ENCODE results near the gene NT5C3A. TPM values are rescaled to one million over a fixed set of nuclear protein-coding genes. Genes with fewer than 3 reads are reported as not detected.
A peak's percentile ranks its signal among the peaks of the same experiment; 100 is the strongest.

Gene NT5C3A
- total RNA-seq, 1 experiment from 2014 or later = 35.0 TPM

GRCh38 chr7:33040803-33041516, 21.6 kb downstream of the NT5C3A start:
- Histone ChIP-seq H3K79me2 (ENCODE audit: low read length) (peaks cover 95% of the 10 kb centered on the region), H2AFZ (ENCODE audit: low read length) (no peak overlapping the region), H3K4me1 (ENCODE audit: insufficient read depth, low read length) (peaks cover 67% of the 10 kb centered on the region), H4K20me1 (ENCODE audit: low read length) (peaks cover 6% of the 10 kb centered on the region; the same call in 1 of the 2 replicates), H3K9me2 (replicated peaks; ENCODE audit: low read length) (no peaks in the 10 kb centered on the region), H3K9ac (ENCODE audit: low read length) (peak overlapping the region; percentile 15; the same call in 1 of the 2 replicates), H3K4me2 (ENCODE audit: low read length) (peak overlapping the region; percentile 90), H3F3A (ENCODE audit: low read length, unreplicated experiment) (no peaks in the 10 kb centered on the region), H3K9me3 (ENCODE audit: low read length) (no peaks in the 10 kb centered on the region), H3K27ac (ENCODE audit: low read length) (peak overlapping the region; percentile 40), H3K4me3 (ENCODE audit: low read length) (peak overlapping the region; percentile 53), H3K27me3 (ENCODE audit: low read length) (no peaks in the 10 kb centered on the region), H3K36me3 (ENCODE audit: low read depth, low read length) (no peaks in the 10 kb centered on the region)
- POLR2A ChIA-PET (ENCODE audit: unreplicated experiment) = interaction anchor here (0.6 kb wide), 1 partner anchor 242 kb away, joined by 3 read pairs; no protein-coding TSS in a partner anchor
- intact Hi-C loops (cut with micrococcal nuclease) = loop anchor here (5.0 to 10.0 kb wide), 2 partner anchors 149 to 546 kb away; partner anchors contain the start of genes AVL9, KBTBD2 and LSM5
- TF ChIP-seq EZH2 (IDR thresholded peaks at IDR 0.05; ENCODE audit: low read length, unreplicated experiment) = no peak
- TF ChIP-seq CTCF (conservative IDR thresholded peaks at IDR 0.05; ENCODE audit: low read depth, low read length) = no peak
- no peak for TF ChIP-seq EZH2phosphoT487 (IDR thresholded peaks at IDR 0.05; ENCODE audit: borderline replicate concordance, low read length)
- peak; percentile 86 for DNase-seq
- peak; percentile 96 for ATAC-seq
- BruUV-seq (replicated peaks) = TSS peak; percentile 75
- CTCF ChIA-PET = interaction anchor here (0.6 to 0.7 kb wide), 2 partner anchors 157 to 240 kb away, joined by 3 to 4 read pairs; no protein-coding TSS in a partner anchor

- ATAC-seq = no peak
- TF ChIP-seq CTCF (conservative IDR thresholded peaks at IDR 0.05; ENCODE audit: low read depth, low read length) = no peak
- no peak for TF ChIP-seq EZH2phosphoT487 (IDR thresholded peaks at IDR 0.05; ENCODE audit: borderline replicate concordance, low read length)
- TF ChIP-seq EZH2 (IDR thresholded peaks at IDR 0.05; ENCODE audit: low read length, unreplicated experiment) = no peak
- no peak for DNase-seq
- ChIA-PET POLR2A (ENCODE audit: unreplicated experiment) (no interaction called here), CTCF (no interaction called here)
- Histone ChIP-seq H3K4me3 (ENCODE audit: low read length) (peak overlapping the region; percentile 62), H3K9me3 (ENCODE audit: low read length) (no peaks in the 10 kb centered on the region), H3K27me3 (ENCODE audit: low read length) (no peaks in the 10 kb centered on the region), H3K9ac (ENCODE audit: low read length) (peak overlapping the region; percentile 31; the same call in 1 of the 2 replicates), H4K20me1 (ENCODE audit: low read length) (peaks cover 5% of the 10 kb centered on the region; the same call in 1 of the 2 replicates), H3K4me1 (ENCODE audit: insufficient read depth, low read length) (peaks cover 74% of the 10 kb centered on the region), H2AFZ (ENCODE audit: low read length) (no peak overlapping the region), H3K4me2 (ENCODE audit: low read length) (peak overlapping the region; percentile 90), H3K27ac (ENCODE audit: low read length) (no peak overlapping the region), H3F3A (ENCODE audit: low read length, unreplicated experiment) (no peaks in the 10 kb centered on the region), H3K79me2 (ENCODE audit: low read length) (peaks cover 93% of the 10 kb centered on the region), H3K36me3 (ENCODE audit: low read depth, low read length) (no peaks in the 10 kb centered on the region), H3K9me2 (replicated peaks; ENCODE audit: low read length) (no peaks in the 10 kb centered on the region)
- intact Hi-C loops (cut with micrococcal nuclease) = loop anchor here (5.0 to 10.0 kb wide), 2 partner anchors 148 to 545 kb away; partner anchors contain the start of genes AVL9, KBTBD2 and LSM5
- BruUV-seq (replicated peaks) = no TSS peak
These were observed 22.7 kb downstream of the NT5C3A start for GRCh38 chr7:33039903-33040292.
